ENCODE measurements around the gene MAP7D1.

The MAP7D1 gene

GRCh38 chr1:36155408-36156328 is at the start of gene MAP7D1:
TSS of gene MAP7D1 (plus strand) at chr1:36156160. CDS start at chr1:36156418, 258 bp downstream.
- no peak for TF ChIP-seq CTCF (IDR thresholded peaks at IDR 0.05; ENCODE audit: borderline replicate concordance, insufficient read depth, low read depth, low read length)
- H3K4me3 ChIP-seq (ENCODE audit: low read depth, low read length), result peak within 1 kb of the TSS; percentile 76

GRCh38 chr1:36106269-36106668 is 49.7 kb upstream of the MAP7D1 start:
- H3K4me3 ChIP-seq (ENCODE audit: low read depth, low read length), result no peak overlapping the region
- no peak for TF ChIP-seq CTCF (IDR thresholded peaks at IDR 0.05; ENCODE audit: borderline replicate concordance, insufficient read depth, low read depth, low read length)

GRCh38 chr1:36107394-36107793 is 48.6 kb upstream of the MAP7D1 start:
- no peak overlapping the region for H3K4me3 ChIP-seq (ENCODE audit: low read depth, low read length)
- TF ChIP-seq CTCF (IDR thresholded peaks at IDR 0.05; ENCODE audit: borderline replicate concordance, insufficient read depth, low read depth, low read length), result no peak

- no peak for TF ChIP-seq CTCF (IDR thresholded peaks at IDR 0.05; ENCODE audit: borderline replicate concordance, insufficient read depth, low read depth, low read length)
- no peak overlapping the region for H3K4me3 ChIP-seq (ENCODE audit: low read depth, low read length)
Measured at GRCh38 chr1:36108314-36108713, 47.6 kb upstream of the MAP7D1 start.

- TF ChIP-seq CTCF (IDR thresholded peaks at IDR 0.05; ENCODE audit: borderline replicate concordance, insufficient read depth, low read depth, low read length), result no peak
Measured at GRCh38 chr1:36109041-36109679, 46.8 kb upstream of the MAP7D1 start.

GRCh38 chr1:36111151-36111550 is 44.8 kb upstream of the MAP7D1 start:
- H3K4me3 ChIP-seq (ENCODE audit: low read depth, low read length), result no peak overlapping the region
- no peak for TF ChIP-seq CTCF (IDR thresholded peaks at IDR 0.05; ENCODE audit: borderline replicate concordance, insufficient read depth, low read depth, low read length)

More at GRCh38 chr1:36109041-36109679, 46.8 kb upstream of the MAP7D1 start:
- no peak overlapping the region for H3K4me3 ChIP-seq (ENCODE audit: low read depth, low read length)

Measured in GM12875 (cell line).